ENCODE results near the gene FLT1.

- no peak for TF ChIP-seq CTCF (IDR thresholded peaks at IDR 0.05)
- no peak for TF ChIP-seq ZFX (IDR thresholded peaks at IDR 0.05; ENCODE audit: borderline replicate concordance)
Measured at GRCh38 chr13:28489524-28489931, 5.4 kb downstream of the FLT1 start.

Data from 22Rv1 (cell line).